HUES6 (cell line): ENCODE measurements around the gene HOXD8.
A peak's percentile ranks its signal among the peaks of the same experiment; 100 is the strongest.

Experiments used
- H3K27ac ChIP-seq: 2 replicates; pipeline ENCODE4 v1.7.0; 2013; ENCODE audit warnings: low read depth, mild to moderate bottlenecking, low read length, inconsistent platforms
- H3K27me3 ChIP-seq: 2 replicates; pipeline ENCODE4 v1.6.1; 2013; ENCODE audit warnings: low read length; ENCODE audit not compliant: control insufficient read depth, insufficient read depth
- H3K36me3 ChIP-seq: 2 replicates; pipeline ENCODE4 v1.6.1; 2013; ENCODE audit warnings: low read length; ENCODE audit not compliant: control insufficient read depth, insufficient read depth
- H3K4me1 ChIP-seq: 2 replicates; pipeline ENCODE4 v1.6.1; 2013; ENCODE audit warnings: low read length; ENCODE audit not compliant: control insufficient read depth, insufficient read depth
- H3K4me3 ChIP-seq: 2 replicates; pipeline ENCODE4 v1.5.1; 2013; ENCODE audit warnings: low read depth, low read length
- H3K9ac ChIP-seq: one replicate; pipeline ENCODE4 v1.6.1; 2013; ENCODE audit warnings: mild to moderate bottlenecking, low read length
- H3K9me3 ChIP-seq: 2 replicates; pipeline ENCODE4 v1.6.1; 2013; ENCODE audit warnings: low read depth, low read length; ENCODE audit not compliant: control insufficient read depth, insufficient read depth

Gene HOXD8

GRCh38 chr2:176152350-176153181, 23.1 kb downstream of the HOXD8 start:
- no peaks in the 10 kb centered on the region for H3K36me3 ChIP-seq
- H3K27me3 ChIP-seq: peaks cover 100% of the 10 kb centered on the region
- H3K4me3 ChIP-seq: peak overlapping the region; percentile 34; the same call in 1 of the 2 replicates
- no peaks in the 10 kb centered on the region for H3K9me3 ChIP-seq
- H3K9ac ChIP-seq: peak overlapping the region; percentile 58
- no peak overlapping the region for H3K27ac ChIP-seq
- H3K4me1 ChIP-seq: peaks cover 23% of the 10 kb centered on the region

- no peaks in the 10 kb centered on the region for H3K9me3 ChIP-seq
- H3K4me1 ChIP-seq: peaks cover 22% of the 10 kb centered on the region
- H3K4me3 ChIP-seq: no peak overlapping the region
- no peak overlapping the region for H3K27ac ChIP-seq
- H3K9ac ChIP-seq: peak overlapping the region; percentile 39
- H3K27me3 ChIP-seq: peaks cover 100% of the 10 kb centered on the region
- no peaks in the 10 kb centered on the region for H3K36me3 ChIP-seq
Measured at GRCh38 chr2:176154576-176155252, 25.2 kb downstream of the HOXD8 start.

GRCh38 chr2:176155356-176156044, 26.0 kb downstream of the HOXD8 start:
- Histone ChIP-seq H3K27me3 (peaks cover 100% of the 10 kb centered on the region), H3K4me3 (no peak overlapping the region), H3K9ac (peak overlapping the region; percentile 39), H3K4me1 (peaks cover 28% of the 10 kb centered on the region), H3K27ac (no peak overlapping the region), H3K36me3 (no peaks in the 10 kb centered on the region), H3K9me3 (no peaks in the 10 kb centered on the region)

- Histone ChIP-seq H3K9ac (peak overlapping the region; percentile 43), H3K4me1 (peaks cover 28% of the 10 kb centered on the region), H3K27me3 (peaks cover 100% of the 10 kb centered on the region), H3K27ac (no peak overlapping the region), H3K9me3 (no peaks in the 10 kb centered on the region), H3K4me3 (no peak overlapping the region), H3K36me3 (no peaks in the 10 kb centered on the region)
Measured at GRCh38 chr2:176156301-176156806, 26.8 kb downstream of the HOXD8 start.

- Histone ChIP-seq H3K9me3 (no peaks in the 10 kb centered on the region), H3K4me3 (no peak within 1 kb of the TSS; the same call in 1 of the 2 replicates), H3K36me3 (no peaks in the 10 kb centered on the region), H3K27me3 (peaks cover 100% of the 10 kb centered on the region), H3K27ac (no peak within 1 kb of the TSS), H3K4me1 (peaks cover 26% of the 10 kb centered on the region), H3K9ac (peak within 1 kb of the TSS; percentile 63)
Measured at GRCh38 chr2:176156807-176157498, 27.4 kb downstream of the HOXD8 start, which contains the start of gene HOXD3. TSS of gene HOXD3 (plus strand) at chr2:176157307. CDS start at chr2:176169115, 11,808 bp downstream.

GRCh38 chr2:176157499-176158185, 28.1 kb downstream of the HOXD8 start:
- no peaks in the 10 kb centered on the region for H3K36me3 ChIP-seq
- peaks cover 28% of the 10 kb centered on the region for H3K4me1 ChIP-seq
- H3K9me3 ChIP-seq: no peaks in the 10 kb centered on the region
- H3K27me3 ChIP-seq: peaks cover 100% of the 10 kb centered on the region
- H3K9ac ChIP-seq: peak overlapping the region; percentile 63
- H3K4me3 ChIP-seq: no peak overlapping the region; the same call in 1 of the 2 replicates
- no peak overlapping the region for H3K27ac ChIP-seq

GRCh38 chr2:176158186-176158591, 28.7 kb downstream of the HOXD8 start:
- Histone ChIP-seq H3K27ac (no peak overlapping the region), H3K4me1 (peaks cover 30% of the 10 kb centered on the region), H3K27me3 (peaks cover 100% of the 10 kb centered on the region), H3K9me3 (no peaks in the 10 kb centered on the region), H3K36me3 (no peaks in the 10 kb centered on the region), H3K4me3 (peak overlapping the region; percentile 19; the same call in 1 of the 2 replicates), H3K9ac (peak overlapping the region; percentile 63)

- Histone ChIP-seq H3K4me1 (peaks cover 39% of the 10 kb centered on the region), H3K27ac (no peak overlapping the region), H3K4me3 (peak overlapping the region; percentile 27; the same call in 1 of the 2 replicates), H3K27me3 (peaks cover 100% of the 10 kb centered on the region), H3K36me3 (no peaks in the 10 kb centered on the region), H3K9me3 (no peaks in the 10 kb centered on the region), H3K9ac (peak overlapping the region; percentile 71)
Measured at GRCh38 chr2:176158855-176159662, 29.6 kb downstream of the HOXD8 start.

- Histone ChIP-seq H3K27ac (no peak overlapping the region), H3K4me3 (peak overlapping the region; percentile 27; the same call in 1 of the 2 replicates), H3K4me1 (peaks cover 44% of the 10 kb centered on the region), H3K36me3 (no peaks in the 10 kb centered on the region), H3K27me3 (peaks cover 100% of the 10 kb centered on the region), H3K9ac (peak overlapping the region; percentile 71), H3K9me3 (no peaks in the 10 kb centered on the region)
Measured at GRCh38 chr2:176159663-176160250, 30.3 kb downstream of the HOXD8 start.
